NCI-H1694 (cell line): Measurements from ENCODE around the gene TACC3.

Source experiments
- DNase-seq: peaks from one replicate; lab custom pipeline; 2025; lab: John Stamatoyannopoulos, UW

TACC3 gene

DNA sequence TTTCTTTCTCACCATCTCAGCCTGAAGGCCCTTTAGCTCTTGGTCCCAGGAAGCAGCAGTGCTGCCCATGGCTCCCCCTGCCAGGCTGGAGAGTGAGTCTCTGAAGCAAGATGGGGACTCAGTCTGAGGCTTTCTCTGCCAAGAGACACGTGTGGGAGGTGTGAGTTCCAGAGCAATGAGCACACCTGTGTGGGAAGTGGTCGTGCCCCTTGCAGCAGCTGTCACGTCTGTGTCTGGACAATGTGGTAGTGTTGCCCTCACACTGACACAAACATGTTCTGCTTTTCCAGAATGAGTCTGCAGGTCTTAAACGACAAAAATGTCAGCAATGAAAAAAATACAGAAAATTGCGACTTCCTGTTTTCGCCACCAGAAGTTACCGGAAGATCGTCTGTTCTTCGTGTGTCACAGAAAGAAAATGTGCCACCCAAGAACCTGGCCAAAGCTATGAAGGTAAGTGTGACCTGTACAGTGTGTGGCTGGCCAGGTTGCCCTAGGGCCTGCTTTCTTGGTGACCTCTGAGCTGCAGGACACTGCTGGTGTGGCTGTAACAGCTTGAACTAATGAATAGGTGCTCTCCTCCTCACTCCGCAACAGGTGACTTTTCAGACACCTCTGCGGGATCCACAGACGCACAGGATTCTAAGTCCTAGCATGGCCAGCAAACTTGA is 1.9 kb downstream of the TACC3 start:
- no peak for DNase-seq

DNA sequence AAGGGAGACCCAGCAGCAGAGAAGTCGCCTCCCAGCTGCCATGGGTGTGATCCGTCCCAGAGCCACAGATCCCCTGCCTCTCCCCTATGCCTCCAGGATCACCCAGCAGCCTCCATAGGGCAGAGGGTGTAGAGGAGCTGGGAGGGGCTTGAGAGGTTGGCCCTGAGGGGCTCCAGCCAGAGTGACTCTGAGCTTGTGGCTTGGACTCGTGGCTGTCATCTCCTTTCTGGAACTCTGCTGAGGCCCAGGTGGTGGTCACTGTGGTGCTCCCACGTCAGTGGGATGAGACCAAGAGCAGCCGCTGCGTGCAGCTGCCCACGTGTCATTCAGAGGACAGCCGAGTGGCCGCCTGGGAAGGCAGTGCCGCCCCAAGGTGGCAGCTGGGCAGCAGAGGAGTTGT is 4.2 kb downstream of the TACC3 start:
- no peak for DNase-seq

DNA sequence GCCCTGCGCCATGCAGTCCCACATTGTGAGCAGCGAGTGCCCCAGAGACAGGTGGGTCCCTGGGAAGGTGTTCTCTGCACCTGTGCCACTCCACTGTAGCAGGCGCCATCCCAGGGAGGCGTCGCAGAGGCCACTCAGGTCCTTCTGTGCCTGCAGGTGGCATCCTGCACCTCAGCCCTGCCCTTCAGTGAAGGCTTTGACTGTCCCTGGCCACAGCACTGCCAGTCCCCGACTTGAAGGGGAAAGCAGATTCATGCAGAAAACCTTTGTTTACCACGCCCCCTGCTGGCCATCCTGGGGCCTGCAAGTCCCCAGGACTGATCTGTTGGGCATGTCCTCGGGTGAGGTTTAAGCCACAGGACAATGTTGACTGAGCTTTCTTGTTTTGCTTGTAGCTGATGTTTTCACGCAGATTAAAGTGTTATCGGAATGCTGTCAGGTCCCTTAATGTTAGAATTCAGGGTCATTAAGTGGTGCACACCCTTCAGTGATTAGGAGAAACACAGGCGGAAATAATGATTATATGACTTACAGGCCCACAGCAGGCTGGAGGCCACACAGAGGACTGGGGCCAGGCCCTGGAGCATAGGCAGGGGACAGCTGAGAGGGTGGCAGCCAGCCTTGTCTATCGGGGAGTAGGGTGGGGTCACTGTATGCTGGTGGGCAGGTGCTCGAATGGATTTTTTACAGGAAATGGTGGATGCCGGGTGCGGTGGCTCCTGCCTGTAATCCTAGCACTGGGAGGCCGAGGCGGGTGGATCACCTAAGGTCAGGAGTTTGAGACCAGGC is 5.0 kb downstream of the TACC3 start:
- peak; percentile 72 for DNase-seq

DNA sequence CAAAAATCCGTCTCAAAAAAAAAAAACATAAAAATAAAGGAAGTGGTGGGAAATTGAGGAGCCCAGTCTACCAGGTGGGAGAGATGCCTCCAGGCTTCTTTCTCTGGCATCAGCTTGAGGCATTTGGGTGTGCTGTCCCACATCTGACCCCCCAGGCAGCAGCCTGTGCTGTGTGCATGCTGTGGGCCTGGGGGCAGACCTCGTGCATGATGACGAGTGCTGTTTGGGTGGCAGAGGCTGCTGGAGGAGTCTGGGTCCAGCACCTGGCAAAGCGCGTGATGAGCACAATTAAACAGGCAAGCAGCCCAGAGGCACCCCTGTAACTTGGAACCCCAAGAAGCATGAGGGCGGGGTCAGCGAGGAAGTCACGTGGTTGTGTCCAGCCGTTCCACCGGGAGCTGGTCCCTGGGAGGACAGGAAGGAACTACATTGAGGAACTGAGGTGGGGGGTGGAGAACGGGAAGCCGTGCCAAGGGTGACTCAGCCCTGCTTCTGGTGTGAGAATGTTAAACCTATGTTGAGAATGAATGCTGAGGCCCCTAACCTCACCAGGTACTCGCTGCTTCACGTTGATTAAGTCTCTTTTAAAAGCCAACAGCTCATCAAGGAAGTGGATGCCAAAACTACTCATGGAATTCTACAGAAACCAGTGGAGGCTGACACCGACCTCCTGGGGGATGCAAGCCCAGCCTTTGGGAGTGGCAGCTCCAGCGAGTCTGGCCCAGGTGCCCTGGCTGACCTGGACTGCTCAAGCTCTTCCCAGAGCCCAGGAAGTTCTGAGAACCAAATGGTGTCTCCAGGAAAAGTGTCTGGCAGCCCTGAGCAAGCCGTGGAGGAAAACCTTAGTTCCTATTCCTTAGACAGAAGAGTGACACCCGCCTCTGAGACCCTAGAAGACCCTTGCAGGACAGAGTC is 6.1 kb downstream of the TACC3 start:
- DNase-seq, result no peak

DNA sequence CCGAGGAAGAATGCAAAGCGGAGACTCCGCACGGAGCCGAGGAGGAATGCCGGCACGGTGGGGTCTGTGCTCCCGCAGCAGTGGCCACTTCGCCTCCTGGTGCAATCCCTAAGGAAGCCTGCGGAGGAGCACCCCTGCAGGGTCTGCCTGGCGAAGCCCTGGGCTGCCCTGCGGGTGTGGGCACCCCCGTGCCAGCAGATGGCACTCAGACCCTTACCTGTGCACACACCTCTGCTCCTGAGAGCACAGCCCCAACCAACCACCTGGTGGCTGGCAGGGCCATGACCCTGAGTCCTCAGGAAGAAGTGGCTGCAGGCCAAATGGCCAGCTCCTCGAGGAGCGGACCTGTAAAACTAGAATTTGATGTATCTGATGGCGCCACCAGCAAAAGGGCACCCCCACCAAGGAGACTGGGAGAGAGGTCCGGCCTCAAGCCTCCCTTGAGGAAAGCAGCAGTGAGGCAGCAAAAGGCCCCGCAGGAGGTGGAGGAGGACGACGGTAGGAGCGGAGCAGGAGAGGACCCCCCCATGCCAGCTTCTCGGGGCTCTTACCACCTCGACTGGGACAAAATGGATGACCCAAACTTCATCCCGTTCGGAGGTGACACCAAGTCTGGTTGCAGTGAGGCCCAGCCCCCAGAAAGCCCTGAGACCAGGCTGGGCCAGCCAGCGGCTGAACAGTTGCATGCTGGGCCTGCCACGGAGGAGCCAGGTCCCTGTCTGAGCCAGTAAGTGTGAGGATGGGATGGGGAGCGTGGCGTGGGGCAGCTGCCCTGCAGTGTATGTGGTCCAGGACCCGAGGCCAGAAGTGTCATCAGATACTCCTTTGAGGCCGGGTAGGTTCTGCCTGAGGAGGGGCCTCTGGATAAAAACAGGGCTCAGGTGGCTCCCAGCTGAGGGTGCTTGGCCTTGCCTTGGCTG is 7.0 kb downstream of the TACC3 start:
- no peak for DNase-seq

DNA sequence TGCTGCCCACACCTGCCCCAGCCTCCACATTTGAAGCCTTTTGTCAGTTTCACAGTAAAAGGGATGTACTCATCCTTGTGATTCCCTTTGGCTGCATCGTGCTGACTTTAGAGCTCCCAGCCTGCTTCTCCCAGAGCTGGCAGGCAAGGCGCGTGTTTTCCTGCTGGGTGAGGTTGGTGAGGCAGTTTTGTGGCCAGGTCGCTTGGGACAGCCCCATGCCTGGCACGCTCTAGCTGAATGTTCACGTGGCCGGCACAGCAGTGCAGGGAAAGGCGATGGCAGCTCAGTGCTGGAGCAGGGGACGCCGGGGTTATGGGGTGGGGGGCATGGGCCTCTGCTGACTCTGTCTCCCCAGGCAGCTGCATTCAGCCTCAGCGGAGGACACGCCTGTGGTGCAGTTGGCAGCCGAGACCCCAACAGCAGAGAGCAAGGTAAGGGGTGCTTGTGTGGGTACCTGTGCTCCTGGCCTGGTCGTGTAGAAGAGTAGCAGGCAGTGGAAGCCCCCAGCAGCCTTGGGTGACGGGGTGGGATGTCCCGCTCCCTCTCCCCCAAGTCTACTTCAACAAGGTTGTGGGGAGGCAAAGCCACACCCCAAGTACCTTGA is 9.3 kb downstream of the TACC3 start:
- DNase-seq, result no peak

DNA sequence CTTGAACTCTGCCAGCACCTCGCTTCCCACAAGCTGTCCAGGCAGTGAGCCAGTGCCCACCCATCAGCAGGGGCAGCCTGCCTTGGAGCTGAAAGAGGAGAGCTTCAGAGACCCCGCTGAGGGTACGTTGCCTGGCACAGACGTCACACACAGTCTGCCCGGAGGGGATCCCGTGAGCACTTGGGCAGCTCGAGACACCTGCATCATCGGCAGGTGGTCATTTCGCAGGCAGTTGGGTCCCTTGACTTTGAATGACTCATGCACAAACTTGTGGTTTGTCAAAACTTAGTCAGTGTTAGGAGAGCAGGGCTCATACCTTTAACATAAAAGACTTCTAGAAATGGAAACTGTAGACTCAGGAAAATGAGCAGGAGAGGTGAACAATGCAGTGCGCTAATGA is 9.9 kb downstream of the TACC3 start:
- no peak for DNase-seq

DNA sequence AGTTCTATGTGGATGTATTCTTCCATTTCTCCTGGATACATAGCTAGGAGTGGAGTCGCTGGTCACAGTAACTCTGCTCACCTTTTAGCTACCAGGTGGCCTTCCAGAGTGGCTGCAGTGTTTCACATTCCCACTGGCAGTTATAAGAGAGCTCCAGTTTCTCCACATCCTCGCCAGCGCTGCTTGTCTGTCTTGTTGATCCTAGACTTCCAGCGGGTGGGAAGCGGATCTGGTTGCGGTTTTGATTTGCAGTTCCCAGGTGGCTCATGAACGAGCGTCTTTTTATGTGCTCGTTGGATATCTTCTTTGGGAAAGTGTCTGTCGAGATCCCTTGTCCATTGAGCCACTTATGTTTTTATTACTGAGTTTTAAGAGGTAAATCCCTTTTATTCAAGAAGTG is 11.6 kb downstream of the TACC3 start:
- DNase-seq, result no peak

DNA sequence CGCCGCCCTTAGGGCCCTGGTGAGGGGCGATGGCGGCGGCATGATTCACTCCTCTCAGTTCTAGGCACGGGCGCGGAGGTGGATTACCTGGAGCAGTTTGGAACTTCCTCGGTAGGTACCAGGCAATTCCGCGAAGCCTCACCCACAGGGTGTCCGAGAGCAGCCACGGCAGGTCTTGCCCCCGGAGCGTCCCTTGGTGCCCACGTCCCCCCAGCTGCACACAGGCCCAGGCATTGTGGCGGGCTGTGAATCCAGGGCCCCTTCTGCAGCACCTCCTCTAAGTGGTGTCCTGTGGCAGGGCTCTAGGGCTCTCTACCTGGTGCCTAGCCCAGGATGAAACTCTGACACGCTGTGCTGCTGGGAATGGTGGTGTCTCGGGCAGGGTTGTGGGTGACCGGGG is 13.9 kb downstream of the TACC3 start:
- no peak for DNase-seq

DNA sequence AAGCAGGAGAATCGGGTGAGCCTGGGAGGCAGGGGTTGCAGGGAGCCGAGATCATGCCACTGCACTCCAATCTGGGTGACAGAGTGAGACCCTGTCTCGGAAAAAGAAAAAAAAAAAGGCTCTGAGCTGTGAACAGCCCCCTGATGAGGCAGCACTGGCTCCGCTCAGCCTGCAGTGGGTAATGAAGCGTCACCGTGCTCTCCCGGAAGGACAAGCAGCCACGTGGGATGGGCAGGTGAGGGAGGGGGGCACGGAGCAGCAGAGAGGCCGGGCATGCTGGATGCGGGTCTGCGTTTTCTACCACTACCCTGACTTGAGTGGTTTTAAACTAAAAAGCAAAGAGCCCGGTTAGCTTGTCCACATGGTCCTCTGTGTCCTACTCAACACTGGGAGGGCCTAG is 15.5 kb downstream of the TACC3 start:
- no peak for DNase-seq

DNA sequence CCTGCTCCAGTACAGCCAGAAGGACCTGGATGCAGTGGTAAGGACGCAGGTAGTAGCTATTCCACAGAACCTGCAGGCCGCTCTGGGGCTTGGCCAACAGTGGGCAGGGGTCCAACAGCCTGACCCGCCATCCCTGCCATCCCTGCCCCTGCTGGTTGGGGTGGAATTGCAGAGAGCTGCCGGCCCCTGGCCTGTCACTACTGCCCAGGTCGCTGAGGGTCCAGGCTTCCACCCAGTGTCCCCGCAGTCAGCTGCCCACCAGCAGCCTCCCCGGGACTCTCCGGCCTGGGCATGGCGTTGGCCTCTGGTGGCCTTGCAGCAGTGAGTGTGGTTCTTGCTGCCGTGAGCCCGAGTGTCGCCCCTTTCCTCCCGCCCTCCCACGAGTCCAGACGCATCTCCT is 16.3 kb downstream of the TACC3 start:
- DNase-seq, result no peak

DNA sequence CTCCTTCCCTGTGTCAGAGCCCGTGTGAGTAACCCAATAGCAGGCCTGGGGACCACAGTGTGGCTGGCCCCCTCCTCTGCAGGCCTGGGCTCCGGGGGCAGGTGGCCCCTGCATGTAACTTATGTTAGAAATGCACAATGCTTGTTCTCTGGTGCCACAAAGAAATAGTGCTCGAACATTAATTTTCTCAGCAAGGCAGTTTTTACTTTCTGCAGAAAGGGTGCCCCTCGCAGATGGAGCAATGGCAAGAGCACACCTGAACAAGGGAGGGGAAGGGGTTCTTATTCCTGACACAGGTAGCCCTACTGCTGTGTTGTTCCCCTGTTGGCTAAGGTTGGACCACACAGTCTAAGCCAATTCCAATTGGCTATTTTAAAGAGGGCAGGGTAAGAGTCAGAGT is 17.1 kb downstream of the TACC3 start:
- DNase-seq, result no peak

DNA sequence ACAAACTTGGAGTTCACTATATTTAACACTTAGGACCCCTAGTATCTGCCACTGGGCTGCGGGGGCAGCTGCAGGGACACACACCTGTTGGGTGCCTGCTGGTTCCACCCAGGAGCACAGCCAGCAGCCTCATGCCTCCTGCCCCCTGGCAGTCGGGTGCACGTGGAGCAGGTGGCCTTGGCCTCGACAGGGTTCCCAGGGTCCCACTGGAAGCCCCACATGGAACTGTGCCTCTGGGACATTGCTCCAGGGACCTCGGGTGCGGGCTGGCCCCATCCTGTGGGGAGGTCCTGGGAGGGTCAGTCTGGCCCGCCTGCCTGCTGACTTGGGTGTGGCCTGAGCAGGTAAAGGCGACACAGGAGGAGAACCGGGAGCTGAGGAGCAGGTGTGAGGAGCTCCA is 18.0 kb downstream of the TACC3 start:
- no peak for DNase-seq

DNA sequence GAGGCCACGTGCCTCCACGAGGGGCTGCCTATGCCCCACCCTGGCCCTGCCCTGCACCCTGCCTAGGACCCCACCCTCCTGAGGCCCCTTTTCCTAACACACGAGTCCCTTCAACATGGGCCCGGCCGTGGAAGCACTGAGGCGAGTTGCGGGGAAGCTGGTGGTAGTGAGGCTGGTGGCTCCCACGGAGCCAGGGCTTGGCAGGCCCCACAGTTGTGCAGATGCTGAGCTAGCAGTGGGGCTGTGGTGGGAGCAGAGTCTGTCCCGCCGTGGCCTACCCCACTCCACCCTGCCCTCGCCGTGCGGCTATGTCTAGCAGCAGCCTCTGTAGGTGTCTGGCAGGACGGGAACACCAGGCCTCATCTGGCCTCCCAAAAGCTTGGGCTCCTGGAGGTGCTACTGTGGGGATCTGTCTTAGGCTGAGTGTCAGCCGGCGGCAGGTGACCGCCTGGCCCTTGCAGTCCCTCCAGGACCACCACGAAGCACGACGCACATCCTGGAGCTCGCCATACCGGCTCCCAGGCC is 18.8 kb downstream of the TACC3 start:
- DNase-seq, result no peak

DNA sequence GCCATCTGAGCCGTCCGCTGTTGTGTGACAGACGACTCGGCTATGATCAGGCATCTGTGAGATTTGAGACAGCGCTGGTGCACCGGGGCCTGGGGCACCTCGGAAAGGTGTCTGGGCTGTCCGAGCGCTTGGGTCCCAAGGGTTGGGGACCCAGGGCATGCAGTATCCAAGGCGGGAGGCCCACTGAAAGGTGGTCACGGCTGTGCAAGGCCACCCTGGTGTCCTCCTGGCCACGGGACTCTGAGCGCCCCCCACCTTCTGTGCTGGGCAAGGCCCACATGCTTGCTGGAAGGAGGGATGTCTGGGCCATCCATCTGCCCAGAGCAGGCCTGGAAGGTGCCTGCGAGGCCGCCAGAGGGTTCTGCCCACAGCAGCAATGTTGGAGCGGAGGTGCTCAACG is 19.9 kb downstream of the TACC3 start:
- no peak for DNase-seq

DNA sequence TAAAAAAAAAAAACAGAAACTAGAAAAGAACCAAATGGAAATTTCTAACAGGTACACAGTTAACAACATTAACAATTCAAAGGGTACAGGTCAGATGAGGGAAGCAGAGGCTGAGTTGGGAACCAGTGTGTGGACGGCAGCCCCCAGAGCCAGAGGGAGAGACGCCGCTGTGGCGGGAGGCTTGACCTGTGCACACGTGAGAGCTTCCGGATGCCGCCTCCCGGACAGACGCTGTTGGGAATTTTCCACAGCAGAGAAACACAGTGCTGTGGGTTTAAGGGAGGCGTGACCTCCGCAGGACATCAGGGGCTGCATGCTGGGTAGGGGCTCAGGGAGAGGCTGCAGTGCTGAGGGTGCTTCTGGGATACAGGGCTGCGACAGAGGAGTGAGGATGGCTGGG is 22.2 kb downstream of the TACC3 start:
- no peak for DNase-seq

DNA sequence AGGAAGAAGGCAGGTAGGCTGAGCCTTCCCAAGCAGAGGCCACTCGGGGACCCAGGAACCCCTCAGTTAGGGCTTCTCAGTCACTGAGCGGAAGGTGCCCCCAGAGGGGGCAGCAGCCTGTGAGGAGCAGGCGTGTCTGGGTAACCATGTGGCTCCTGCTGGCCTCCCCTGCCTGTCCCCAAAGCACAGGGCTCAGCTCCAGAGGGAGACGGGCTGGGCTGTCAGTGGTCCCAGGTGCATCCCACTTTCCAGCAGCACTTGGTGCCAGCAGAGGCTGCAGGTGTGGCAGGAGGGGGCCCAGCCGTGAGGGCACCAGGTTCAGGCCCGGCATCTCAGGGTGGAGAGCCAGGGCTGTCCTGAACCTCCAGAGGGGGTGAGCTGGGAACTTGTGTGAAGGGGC is 22.7 kb downstream of the TACC3 start:
- DNase-seq, result no peak

DNA sequence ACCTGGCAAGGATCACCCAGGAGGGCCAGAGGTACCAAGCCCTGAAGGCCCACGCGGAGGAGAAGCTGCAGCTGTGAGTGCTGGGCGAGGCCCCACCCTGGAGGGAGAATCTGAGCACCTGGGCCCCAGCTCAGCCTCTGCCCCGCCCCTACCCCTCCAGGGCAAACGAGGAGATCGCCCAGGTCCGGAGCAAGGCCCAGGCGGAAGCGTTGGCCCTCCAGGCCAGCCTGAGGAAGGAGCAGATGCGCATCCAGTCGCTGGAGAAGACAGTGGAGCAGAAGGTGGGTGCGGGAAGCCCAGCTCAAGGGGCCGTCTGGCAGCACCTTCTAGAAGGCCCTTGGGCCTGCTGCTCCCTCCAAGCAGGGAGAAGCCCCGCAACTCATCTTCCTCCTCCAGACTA is 23.2 kb downstream of the TACC3 start:
- no peak for DNase-seq

DNA sequence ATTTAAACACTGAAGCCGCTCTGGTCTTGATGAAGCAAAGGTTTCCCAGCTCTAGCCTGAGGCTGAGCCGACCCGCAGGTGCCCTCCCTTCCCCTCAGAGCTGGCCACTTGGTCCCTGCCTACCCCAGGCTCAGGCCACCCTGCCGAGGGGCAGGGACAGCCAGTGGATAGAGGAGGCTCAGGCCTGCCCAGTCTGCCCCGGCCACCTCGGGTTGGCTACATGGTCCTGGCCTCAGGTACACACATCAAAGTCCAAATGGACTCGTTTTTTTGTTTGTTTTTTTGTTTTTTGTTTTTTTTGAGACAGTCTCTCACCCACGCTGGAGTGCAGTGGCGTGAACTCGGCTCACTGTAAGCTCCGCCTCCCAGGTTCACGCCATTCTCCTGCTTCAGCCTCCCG is 23.8 kb downstream of the TACC3 start:
- DNase-seq, result no peak

DNA sequence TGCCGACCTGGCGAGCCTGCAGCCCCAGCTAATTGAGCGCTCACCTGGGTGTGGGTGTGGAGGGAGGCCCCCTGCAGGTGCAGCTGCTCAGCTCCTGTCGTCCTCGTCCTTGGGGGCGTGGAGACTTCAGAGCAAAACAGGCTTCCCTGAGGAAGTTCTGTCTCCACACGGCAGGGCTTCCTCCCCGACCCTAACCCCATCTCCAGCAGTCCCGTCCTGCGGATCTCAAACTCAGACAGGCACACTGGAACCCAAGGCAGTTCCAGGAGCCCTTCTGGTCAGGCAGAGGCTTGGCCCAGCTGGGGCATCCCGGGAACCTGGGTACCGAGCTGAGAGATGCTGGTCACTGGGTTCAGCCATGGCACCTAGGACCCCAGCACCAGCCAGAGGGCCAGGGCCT is 24.4 kb downstream of the TACC3 start:
- DNase-seq, result no peak

DNA sequence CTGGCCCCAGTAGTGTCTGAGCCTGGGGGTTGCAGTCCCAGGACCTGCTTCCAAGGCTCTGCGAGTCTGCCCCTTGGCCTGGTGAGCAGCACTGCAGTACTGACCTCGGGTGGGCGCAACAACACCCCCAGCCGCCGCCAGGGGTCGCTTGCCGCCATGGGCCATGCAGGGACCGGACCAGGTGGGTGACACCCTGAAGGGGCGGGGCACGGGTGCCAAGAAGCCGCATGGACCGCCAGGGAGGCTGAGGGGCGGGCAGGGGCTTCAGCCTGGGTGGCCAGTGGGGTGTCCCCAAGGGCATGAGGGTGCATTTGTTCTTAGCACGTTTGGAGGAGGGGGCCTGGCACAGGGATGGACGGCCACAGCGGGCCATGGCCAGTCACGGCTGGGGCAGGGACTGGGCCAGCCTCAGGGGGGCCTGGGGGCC is 25.0 kb downstream of the TACC3 start:
- DNase-seq, result peak; percentile 56
